Measurements from ENCODE around the gene RUNDC3A. TPM values are rescaled to one million over a fixed set of nuclear protein-coding genes. Genes with fewer than 3 reads are reported as not detected.

RUNDC3A gene
- total RNA-seq, 1 donor from 2014 or later = 2.0 TPM

GRCh38 chr17:44318077-44318892, 9.9 kb downstream of the RUNDC3A start:
- Histone ChIP-seq H3K36me3 (ENCODE audit: insufficient read depth, low read length) (peaks cover 6% of the 10 kb centered on the region), H2AFZ (ENCODE audit: low read depth, low read length) (no peak overlapping the region), H3K9ac (ENCODE audit: low read length) (no peak overlapping the region), H3K4me2 (ENCODE audit: low read length) (no peak overlapping the region), H3K27me3 (ENCODE audit: insufficient read depth, low read length) (peaks cover 29% of the 10 kb centered on the region), H3K79me2 (ENCODE audit: insufficient read depth, low read length) (peaks cover 4% of the 10 kb centered on the region), H4K20me1 (ENCODE audit: insufficient read depth, low read length) (peaks cover 31% of the 10 kb centered on the region), H3K4me3 (ENCODE audit: insufficient read depth, low read depth, low read length) (no peak overlapping the region), H3K9me3 (ENCODE audit: insufficient read depth, low read depth, low read length) (no peaks in the 10 kb centered on the region), H3K27ac (ENCODE audit: low read depth, low read length) (no peak overlapping the region), H3K4me1 (ENCODE audit: insufficient read depth, low read length) (no peaks in the 10 kb centered on the region)
- H3K36me3 Mint-ChIP-seq (ENCODE audit: low read depth, unreplicated experiment) = peaks cover 12% of the 10 kb centered on the region
- H3K27ac Mint-ChIP-seq (ENCODE audit: unreplicated experiment) = no peak overlapping the region
- FAIRE-seq = no peak
- H3K27me3 Mint-ChIP-seq (ENCODE audit: low read depth, unreplicated experiment) = peaks cover 30% of the 10 kb centered on the region
- DNase-seq (ENCODE audit: low read depth) = no peak
- TF ChIP-seq EZH2 (IDR thresholded peaks at IDR 0.05; ENCODE audit: insufficient read depth, low read length) = no peak
- no peak for TF ChIP-seq CTCF (IDR thresholded peaks at IDR 0.05; ENCODE audit: insufficient read depth, low read depth, low read length)
- H3K4me1 Mint-ChIP-seq (ENCODE audit: low read depth, unreplicated experiment) = no peaks in the 10 kb centered on the region
- no peak overlapping the region for H3K4me3 Mint-ChIP-seq (ENCODE audit: unreplicated experiment)
- H3K9me3 Mint-ChIP-seq (ENCODE audit: unreplicated experiment) = peaks cover 4% of the 10 kb centered on the region

- DNase-seq (ENCODE audit: low read depth) = no peak
- Histone ChIP-seq H3K9ac (ENCODE audit: low read length) (no peak overlapping the region), H2AFZ (ENCODE audit: low read depth, low read length) (no peak overlapping the region), H3K4me1 (ENCODE audit: insufficient read depth, low read length) (peaks cover 5% of the 10 kb centered on the region), H3K36me3 (ENCODE audit: insufficient read depth, low read length) (peaks cover 6% of the 10 kb centered on the region), H3K9me3 (ENCODE audit: insufficient read depth, low read depth, low read length) (no peaks in the 10 kb centered on the region), H3K79me2 (ENCODE audit: insufficient read depth, low read length) (peaks cover 19% of the 10 kb centered on the region), H3K27ac (ENCODE audit: low read depth, low read length) (no peak overlapping the region), H4K20me1 (ENCODE audit: insufficient read depth, low read length) (peaks cover 31% of the 10 kb centered on the region), H3K4me3 (ENCODE audit: insufficient read depth, low read depth, low read length) (no peak overlapping the region), H3K4me2 (ENCODE audit: low read length) (no peak overlapping the region), H3K27me3 (ENCODE audit: insufficient read depth, low read length) (peaks cover 19% of the 10 kb centered on the region)
- H3K27me3 Mint-ChIP-seq (ENCODE audit: low read depth, unreplicated experiment) = peaks cover 22% of the 10 kb centered on the region
- FAIRE-seq = no peak
- H3K4me3 Mint-ChIP-seq (ENCODE audit: unreplicated experiment) = no peak overlapping the region
- no peak overlapping the region for H3K27ac Mint-ChIP-seq (ENCODE audit: unreplicated experiment)
- peaks cover 12% of the 10 kb centered on the region for H3K36me3 Mint-ChIP-seq (ENCODE audit: low read depth, unreplicated experiment)
- TF ChIP-seq EZH2 (IDR thresholded peaks at IDR 0.05; ENCODE audit: insufficient read depth, low read length) (no peak), CTCF (IDR thresholded peaks at IDR 0.05; ENCODE audit: insufficient read depth, low read depth, low read length) (no peak)
- H3K4me1 Mint-ChIP-seq (ENCODE audit: low read depth, unreplicated experiment) = no peaks in the 10 kb centered on the region
- H3K9me3 Mint-ChIP-seq (ENCODE audit: unreplicated experiment) = peaks cover 4% of the 10 kb centered on the region
Measured at GRCh38 chr17:44320066-44320465, 11.7 kb downstream of the RUNDC3A start.

Measured in astrocyte (in vitro differentiated cells and primary cell).